ENCODE results near the gene DNAH6.
"Not testable (repeated sequence)": the region's sequence is repeated elsewhere in the genome, so short reads cannot be mapped to it uniquely, and the experiment has no call there.

Gene DNAH6, protein sequence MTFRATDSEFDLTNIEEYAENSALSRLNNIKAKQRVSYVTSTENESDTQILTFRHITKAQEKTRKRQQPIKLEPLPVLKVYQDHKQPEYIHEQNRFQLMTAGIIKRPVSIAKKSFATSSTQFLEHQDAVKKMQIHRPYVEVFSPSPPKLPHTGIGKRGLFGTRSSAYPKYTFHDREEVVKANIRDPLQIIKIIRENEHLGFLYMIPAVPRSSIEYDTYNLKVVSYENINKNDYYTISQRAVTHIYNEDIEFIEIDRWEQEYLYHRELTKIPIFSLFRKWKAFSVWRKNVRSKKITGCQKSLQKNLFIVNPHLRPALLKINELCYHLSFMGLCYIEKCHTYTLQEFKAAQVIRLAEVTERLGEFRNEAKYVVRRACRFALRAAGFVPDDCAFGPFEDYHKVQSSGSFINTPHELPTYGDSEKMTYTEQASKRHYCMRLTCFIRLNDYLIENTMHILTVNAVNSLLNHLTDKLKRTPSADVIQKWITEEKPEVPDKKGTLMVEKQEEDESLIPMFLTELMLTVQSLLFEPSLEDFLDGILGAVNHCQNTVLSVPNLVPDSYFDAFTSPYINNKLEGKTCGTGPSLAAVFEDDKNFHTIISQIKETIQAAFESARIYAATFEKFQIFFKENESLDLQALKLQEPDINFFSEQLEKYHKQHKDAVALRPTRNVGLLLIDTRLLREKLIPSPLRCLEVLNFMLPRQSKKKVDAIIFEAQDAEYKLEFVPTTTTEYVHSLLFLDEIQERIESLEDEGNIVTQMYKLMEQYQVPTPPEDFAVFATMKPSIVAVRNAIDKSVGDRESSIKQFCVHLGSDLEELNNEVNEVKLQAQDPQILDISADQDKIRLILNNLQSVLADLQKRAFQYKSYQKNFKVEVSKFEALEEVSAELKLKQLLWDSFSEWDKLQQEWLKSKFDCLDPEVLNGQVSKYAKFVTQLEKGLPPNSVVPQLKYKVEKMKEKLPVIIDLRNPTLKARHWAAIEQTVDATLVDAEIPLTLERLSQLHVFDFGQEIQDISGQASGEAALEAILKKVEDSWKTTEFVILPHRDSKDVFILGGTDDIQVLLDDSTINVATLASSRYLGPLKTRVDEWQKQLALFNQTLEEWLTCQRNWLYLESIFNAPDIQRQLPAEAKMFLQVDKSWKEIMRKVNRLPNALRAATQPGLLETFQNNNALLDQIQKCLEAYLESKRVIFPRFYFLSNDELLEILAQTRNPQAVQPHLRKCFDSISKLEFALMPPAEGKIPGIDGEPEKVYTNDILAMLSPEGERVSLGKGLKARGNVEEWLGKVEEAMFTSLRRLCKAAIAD (N-terminal part only)

DNA sequence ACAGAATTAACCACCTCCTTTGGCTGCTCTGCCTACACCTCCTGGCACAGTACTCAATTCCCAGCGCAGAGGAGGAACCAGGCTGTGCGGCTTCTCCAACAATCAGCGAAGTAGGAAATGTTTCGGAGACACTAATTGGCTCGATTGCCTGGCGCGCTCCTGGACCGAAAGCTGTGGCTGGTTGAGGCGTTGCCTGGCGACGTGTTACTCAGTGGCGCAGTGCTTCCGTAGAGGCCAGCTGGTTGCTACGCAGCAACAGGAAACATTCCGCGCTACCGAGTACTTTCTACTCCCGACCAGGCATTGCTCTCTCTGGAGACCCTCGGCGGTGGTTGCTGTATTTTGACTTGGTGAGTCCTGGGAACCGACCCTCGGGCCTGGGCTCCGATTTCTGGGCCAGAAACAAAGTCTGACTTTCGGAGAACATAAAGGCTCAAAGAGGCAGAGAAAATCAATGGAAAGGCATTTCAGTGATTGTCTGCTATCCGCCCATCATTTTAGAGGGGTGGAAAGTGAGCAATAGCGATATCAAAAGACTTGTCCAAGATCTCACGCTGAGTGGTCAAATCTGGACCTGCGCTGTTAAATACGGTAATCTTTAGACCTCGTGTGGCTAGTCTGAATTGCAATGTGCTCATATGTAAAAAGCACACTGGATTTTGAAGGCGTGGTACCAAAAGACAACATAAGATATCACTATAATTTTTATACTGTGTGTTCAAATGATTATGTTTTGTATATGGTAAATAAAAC is at the start of gene DNAH6:
TSS of gene DNAH6 (plus strand) at position 265 of the 753 bp plus-strand sequence. CDS start 1,329 bp downstream, outside the sequence.
- DNase-seq: peak; percentile 94

- DNase-seq: no peak
These were observed 48.9 kb upstream of the DNAH6 start for GRCh38 chr2:84467389-84467788.

DNA sequence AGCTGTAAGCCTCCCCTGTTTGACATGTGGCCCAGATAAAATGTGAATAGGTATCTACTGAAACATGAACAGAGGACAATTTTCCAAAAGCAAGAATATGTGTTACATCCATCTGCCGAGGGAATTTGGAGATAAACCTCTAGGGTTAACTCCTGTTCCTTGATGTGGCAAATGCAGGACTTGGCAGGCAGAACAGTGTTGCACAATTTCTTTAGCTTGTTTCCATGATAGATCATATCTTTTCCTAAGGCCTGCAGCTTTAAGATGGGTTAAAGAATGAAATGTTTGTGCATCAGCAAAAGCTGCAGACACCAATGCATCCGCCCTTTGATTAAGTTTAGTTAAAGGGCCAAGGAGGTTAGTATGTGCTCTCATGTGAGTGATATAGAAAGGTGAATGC is 43.9 kb upstream of the DNAH6 start:
- DNase-seq: not testable (repeated sequence)

GRCh38 chr2:84472856-84473565 is 43.3 kb upstream of the DNAH6 start:
- no peak for DNase-seq

DNA sequence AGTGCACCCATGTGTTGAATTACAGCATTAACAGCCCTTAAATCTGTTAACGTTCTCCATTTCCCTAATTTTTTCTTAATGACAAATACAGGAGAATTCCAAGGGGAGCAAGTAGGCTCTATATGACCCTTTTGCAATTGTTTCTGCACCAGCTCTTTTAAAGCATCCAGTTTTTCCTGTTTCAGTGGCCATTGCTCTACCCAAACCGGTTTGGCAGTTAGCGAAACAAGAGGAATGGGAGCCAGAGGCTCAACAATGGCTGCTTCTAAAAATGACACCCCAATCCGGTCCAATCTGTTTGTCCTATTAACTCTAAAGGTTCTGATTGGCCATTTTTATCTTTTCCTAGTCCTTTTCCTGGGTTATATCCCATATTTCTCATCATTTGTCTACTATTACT is 42.1 kb upstream of the DNAH6 start:
- DNase-seq: no peak

GRCh38 chr2:84477886-84478285 is 38.4 kb upstream of the DNAH6 start:
- DNase-seq: no peak

- no peak for DNase-seq
These were observed 37.4 kb upstream of the DNAH6 start for GRCh38 chr2:84478867-84479266.

- DNase-seq: no peak
These were observed 34.6 kb upstream of the DNAH6 start for GRCh38 chr2:84481702-84482101.

GRCh38 chr2:84482603-84483002 is 33.7 kb upstream of the DNAH6 start:
- DNase-seq: no peak

DNA sequence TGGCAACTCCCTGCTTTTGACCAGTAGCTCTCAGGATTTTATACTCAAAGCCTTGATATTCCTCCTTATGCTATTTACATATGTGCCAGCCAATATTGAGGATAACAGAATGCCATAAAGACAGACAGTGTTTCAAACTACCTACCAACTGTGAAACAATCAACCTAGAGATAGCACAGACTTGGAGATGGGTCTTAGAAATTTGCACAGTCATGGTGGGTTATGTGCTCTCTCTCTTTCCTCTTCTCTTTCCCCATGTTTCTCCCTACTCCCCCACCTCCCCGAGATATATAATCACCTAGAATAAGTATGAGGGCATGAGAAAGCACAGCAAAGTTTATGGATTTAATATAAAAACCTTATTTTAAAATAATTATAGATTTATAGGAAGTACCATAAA is 33.0 kb upstream of the DNAH6 start:
- no peak for DNase-seq

- DNase-seq: no peak
These were observed 29.7 kb upstream of the DNAH6 start for GRCh38 chr2:84486441-84487115.

DNA sequence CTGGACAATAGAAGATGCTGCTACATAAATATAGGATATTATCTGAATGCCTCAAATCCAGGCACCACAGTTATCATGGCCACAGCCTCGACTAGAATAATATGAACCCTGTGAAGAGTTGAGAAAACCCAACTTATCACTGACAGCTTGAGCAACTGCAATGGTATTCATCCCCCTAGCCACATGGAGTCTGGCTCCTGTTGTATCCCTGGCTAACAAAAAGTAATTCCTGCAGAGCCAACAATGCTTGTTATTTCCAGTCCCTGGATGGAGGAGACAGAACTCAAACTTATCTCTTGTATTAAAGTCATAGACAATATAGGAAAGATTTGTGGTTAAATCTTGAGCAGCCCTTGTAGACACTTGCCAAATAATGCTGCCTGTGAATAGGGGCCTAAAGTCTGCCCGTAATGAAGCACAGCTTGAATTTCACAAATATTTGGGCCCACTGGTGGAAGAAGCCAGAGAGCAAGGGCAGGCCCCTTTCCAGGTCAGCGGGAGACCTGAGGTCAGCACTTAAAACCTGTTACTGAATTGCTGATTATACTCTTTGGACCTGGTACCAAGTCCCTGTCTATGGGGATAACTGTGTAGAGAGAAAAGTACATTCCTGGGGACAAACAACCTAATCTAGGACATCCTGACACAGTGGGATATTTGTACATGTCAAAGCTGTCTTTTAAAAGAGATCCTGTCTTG is 28.9 kb upstream of the DNAH6 start:
- no peak for DNase-seq

DNA sequence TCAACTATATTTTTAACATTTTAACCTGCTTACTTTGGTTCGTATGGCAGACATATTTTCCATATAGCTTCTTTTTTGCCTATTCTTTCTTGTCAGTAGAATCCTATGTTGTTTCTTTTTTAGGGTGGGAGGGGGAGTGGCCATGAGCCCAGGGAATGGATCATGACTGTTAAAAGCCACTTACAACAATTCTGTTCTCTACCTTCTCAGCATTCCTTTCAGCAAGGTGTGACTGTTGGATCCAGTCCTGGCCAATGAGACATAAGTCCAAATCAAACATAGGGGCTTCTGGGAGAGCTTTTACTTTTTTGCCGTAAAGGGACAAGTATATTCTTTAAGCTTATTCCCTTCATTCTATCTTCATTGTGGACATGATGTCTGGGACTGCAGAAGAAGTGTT is 25.0 kb upstream of the DNAH6 start:
- no peak for DNase-seq

GRCh38 chr2:84491741-84492140 is 24.6 kb upstream of the DNAH6 start:
- DNase-seq: no peak

DNA sequence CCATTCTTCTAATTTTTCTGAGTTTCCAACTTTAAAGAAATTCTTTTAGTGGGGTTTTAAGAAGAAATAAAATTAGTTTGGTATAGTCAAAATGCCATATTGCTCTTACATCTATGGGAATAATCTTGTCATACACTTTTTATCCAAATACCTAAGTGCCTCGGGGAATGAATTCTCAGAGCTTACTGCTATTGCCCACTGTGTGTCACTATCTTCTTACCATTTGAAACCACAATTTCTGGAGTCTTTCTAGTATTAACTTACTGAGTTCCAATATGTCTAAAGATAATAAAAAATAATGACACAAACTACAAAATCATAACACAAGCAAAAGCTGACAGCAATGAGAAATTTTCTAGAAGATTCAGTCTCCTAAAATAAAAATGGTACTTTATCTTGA is 23.7 kb upstream of the DNAH6 start:
- DNase-seq: no peak

DNA sequence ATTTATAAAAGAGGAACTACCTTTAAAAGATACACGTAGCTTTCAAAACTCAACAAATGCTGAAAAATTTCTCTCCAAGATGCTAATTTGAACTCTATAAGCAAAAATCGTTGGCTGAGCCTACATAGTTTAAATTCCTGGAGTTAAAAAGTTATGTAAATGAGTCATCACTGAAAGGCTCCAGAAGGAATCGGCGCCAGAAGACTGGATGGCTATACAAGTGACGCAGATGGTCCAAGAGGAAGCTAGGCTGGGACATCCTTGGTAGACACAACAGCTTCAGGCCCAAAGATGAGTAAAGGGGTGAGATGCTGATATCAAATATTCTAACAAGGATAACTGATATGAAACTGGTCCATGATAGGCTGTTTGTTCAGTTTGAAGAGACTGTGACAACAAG is 22.8 kb upstream of the DNAH6 start:
- no peak for DNase-seq

- DNase-seq: no peak
These were observed 22.2 kb upstream of the DNAH6 start for GRCh38 chr2:84494070-84494469.

DNA sequence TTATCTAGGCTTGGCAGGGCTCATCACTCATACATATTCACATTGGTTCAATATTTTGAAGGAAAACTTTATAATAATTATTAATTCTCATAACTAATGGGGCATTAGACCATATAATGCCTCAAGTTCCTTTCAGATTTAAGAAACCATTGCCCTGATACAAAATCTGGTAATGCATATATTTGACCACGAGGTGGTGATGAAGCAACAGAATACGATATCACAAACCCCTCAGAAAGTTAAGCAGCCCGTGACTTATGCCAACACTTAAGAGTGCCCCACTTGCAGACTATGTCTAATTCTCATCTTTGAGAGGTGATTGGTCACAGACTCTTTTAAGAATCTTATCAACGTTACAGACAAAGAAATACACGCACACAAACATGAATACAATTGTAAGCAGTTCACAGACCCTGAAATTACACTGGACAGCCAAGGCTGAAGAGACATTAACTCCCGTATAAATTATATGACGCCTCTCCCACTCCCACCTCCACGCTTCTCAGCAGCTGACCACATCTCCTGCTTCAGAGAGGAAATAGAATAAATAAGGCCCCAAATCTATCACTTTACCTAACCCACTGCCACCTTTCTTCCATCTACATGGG is 20.7 kb upstream of the DNAH6 start:
- DNase-seq: no peak

DNA sequence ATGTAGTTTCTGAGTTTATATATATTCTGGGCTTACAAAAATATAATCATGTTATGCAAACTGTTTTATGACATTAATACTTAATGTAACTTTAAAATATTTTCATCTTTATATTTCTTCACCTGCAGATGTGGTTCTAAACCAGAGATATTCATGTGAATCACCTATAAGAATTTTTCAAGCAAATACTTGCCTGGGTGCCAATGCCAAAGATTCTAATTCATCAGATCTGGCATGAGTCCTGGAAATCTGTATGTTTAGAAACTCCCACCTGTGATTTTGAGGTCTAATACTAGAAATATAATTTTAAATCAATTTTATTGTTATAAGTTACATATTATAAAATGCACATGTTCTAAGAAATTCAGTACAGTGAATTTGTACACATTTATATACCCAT is 19.9 kb upstream of the DNAH6 start:
- no peak for DNase-seq

DNA sequence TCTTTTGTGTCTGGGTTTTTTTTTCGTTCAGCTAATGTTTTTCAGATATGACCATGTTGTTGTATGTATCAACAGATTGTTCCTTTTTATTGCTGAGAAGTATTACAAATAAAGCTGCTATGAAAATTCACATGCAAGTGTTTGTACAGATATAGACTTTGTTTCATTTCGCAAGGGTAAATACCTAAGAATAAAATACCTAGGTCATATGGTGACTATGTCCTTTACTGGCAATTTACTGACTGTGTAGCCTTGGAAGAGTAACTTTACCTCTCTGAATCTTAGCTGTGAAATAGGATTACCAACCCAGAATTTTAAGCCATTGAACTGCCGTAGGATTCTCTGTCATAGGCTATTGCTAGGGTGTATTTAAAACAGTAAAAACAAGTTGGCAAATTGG is 19.0 kb upstream of the DNAH6 start:
- no peak for DNase-seq

Data from activated effector memory CD4-positive, alpha-beta T cell treated with anti-CD3 and anti-CD28 coated beads, Interleukin-2, amount 50 U/mL, for 16 hours (primary cell).